Liver (tissue), 3 donors: ENCODE results near the gene EXOC4.

Experiments used
- ATF3 ChIP-seq: IDR thresholded peaks from 2 replicates; pipeline ENCODE4 v1.6.1; 2016; ENCODE audit warnings: antibody characterized with exemption
- GABPA ChIP-seq, 2 donors: IDR thresholded peaks in 1 of 2; conservative IDR thresholded peaks in 1 of 2; 2 replicates each; pipeline ENCODE4 v1.6.1; 2016; ENCODE audit warnings: antibody characterized with exemption in 2 of 2, mild to moderate bottlenecking in 1 of 2, moderate library complexity in 1 of 2
- MAX ChIP-seq: IDR thresholded peaks from 2 replicates; pipeline ENCODE4 v1.6.1; 2016; ENCODE audit warnings: antibody characterized with exemption
- RAD21 ChIP-seq, 2 donors: IDR thresholded peaks; 2 replicates each; pipeline ENCODE4 v1.6.1; 2016; ENCODE audit warnings: antibody characterized with exemption in 2 of 2, mild to moderate bottlenecking in 2 of 2
- SP1 ChIP-seq: IDR thresholded peaks from 2 replicates; pipeline ENCODE4 v1.6.1; 2018; ENCODE audit warnings: antibody characterized with exemption, mild to moderate bottlenecking
- TAF1 ChIP-seq: conservative IDR thresholded peaks from 2 replicates; pipeline ENCODE4 v1.6.1; 2016; ENCODE audit warnings: antibody characterized with exemption, mild to moderate bottlenecking
- YY1 ChIP-seq: IDR thresholded peaks from 2 replicates; pipeline ENCODE4 v1.6.1; 2016; ENCODE audit warnings: antibody characterized with exemption, mild to moderate bottlenecking
- ZBTB33 ChIP-seq: IDR thresholded peaks from 2 replicates; pipeline ENCODE4 v1.6.1; 2016; ENCODE audit warnings: antibody characterized with exemption
- TF ChIP-seq, protein P1 (sequence below): fragments of 150-350 bp; IDR thresholded peaks from 2 replicates; pipeline ENCODE4 v1.5.1; 2017; ENCODE audit warnings: improper control_type of control experiment, low read depth, low read length; ENCODE audit not compliant: missing input control
- donor health status: healthy.
- donor health status: healthy.

- TF ChIP-seq TAF1 (no peak), RAD21 (IDR thresholded peaks at IDR 0.05) (no peak), MAX (no peak), ZBTB33 (no peak), SP1 (no peak), YY1 (no peak), ATF3 (no peak), GABPA (IDR thresholded peaks at IDR 0.05 in 1 of 2, conservative IDR thresholded peaks at IDR 0.05 in 1 of 2) (no peak)
- TF ChIP-seq, protein P1, sequence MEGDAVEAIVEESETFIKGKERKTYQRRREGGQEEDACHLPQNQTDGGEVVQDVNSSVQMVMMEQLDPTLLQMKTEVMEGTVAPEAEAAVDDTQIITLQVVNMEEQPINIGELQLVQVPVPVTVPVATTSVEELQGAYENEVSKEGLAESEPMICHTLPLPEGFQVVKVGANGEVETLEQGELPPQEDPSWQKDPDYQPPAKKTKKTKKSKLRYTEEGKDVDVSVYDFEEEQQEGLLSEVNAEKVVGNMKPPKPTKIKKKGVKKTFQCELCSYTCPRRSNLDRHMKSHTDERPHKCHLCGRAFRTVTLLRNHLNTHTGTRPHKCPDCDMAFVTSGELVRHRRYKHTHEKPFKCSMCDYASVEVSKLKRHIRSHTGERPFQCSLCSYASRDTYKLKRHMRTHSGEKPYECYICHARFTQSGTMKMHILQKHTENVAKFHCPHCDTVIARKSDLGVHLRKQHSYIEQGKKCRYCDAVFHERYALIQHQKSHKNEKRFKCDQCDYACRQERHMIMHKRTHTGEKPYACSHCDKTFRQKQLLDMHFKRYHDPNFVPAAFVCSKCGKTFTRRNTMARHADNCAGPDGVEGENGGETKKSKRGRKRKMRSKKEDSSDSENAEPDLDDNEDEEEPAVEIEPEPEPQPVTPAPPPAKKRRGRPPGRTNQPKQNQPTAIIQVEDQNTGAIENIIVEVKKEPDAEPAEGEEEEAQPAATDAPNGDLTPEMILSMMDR: no peak
Measured at GRCh38 chr7:133409421-133409820, 156.5 kb downstream of the EXOC4 start.
